Measurements from ENCODE around the gene OPTC.

GRCh38 chr1:203453616-203454015 is 40.3 kb upstream of the OPTC start:
- TF ChIP-seq CTCF (IDR thresholded peaks at IDR 0.05) (no peak), POLR2AphosphoS5 (IDR thresholded peaks at IDR 0.05) (no peak)

Measured in sigmoid colon (tissue), 4 donors.